Measurements from ENCODE around the gene PDXK.

The PDXK gene

GRCh38 chr21:43693981-43694380, 24.9 kb upstream of the PDXK start:
- Histone ChIP-seq H3K9me3 (ENCODE audit: low read length) (no peaks in the 10 kb centered on the region), H3K79me2 (ENCODE audit: insufficient read depth, low read length) (no peaks in the 10 kb centered on the region), H3K9me2 (ENCODE audit: low read depth, low read length) (no peaks in the 10 kb centered on the region), H3K4me1 (ENCODE audit: insufficient read depth, low read length, severe bottlenecking) (no peaks in the 10 kb centered on the region), H3F3A (ENCODE audit: insufficient read depth, low read length) (no peaks in the 10 kb centered on the region), H2AFZ (ENCODE audit: low read length) (no peak overlapping the region), H4K20me1 (ENCODE audit: insufficient read depth, low read length) (no peaks in the 10 kb centered on the region), H3K9ac (ENCODE audit: low read length) (no peak overlapping the region), H3K27ac (ENCODE audit: low read depth, low read length, poor library complexity, severe bottlenecking) (no peak overlapping the region), H3K4me2 (ENCODE audit: low read length) (no peak overlapping the region), H3K27me3 (ENCODE audit: insufficient read depth, low read length) (no peaks in the 10 kb centered on the region), H3K4me3 (ENCODE audit: low read depth, low read length, poor library complexity, severe bottlenecking) (no peak overlapping the region), H3K36me3 (ENCODE audit: insufficient read depth, low read length) (peaks cover 82% of the 10 kb centered on the region)
- TF ChIP-seq EZH2 (IDR thresholded peaks at IDR 0.05; ENCODE audit: borderline replicate concordance, low read length) (no peak), CTCF (IDR thresholded peaks at IDR 0.05; ENCODE audit: low read length) (no peak)

- Histone ChIP-seq H3K36me3 (ENCODE audit: insufficient read depth, low read length) (peaks cover 76% of the 10 kb centered on the region), H3K27ac (ENCODE audit: low read depth, low read length, poor library complexity, severe bottlenecking) (no peak overlapping the region)
- no peak for TF ChIP-seq EZH2 (IDR thresholded peaks at IDR 0.05; ENCODE audit: borderline replicate concordance, low read length)
- TF ChIP-seq CTCF (IDR thresholded peaks at IDR 0.05; ENCODE audit: low read length) = no peak
Observed at GRCh38 chr21:43694437-43695079, 24.4 kb upstream of the PDXK start.

GRCh38 chr21:43696214-43696613, 22.7 kb upstream of the PDXK start:
- Histone ChIP-seq H3K9me3 (ENCODE audit: low read length) (no peaks in the 10 kb centered on the region), H3K27me3 (ENCODE audit: insufficient read depth, low read length) (peaks cover 5% of the 10 kb centered on the region; the same call in 1 of the 2 replicates), H3K9me2 (ENCODE audit: low read depth, low read length) (no peaks in the 10 kb centered on the region), H2AFZ (ENCODE audit: low read length) (no peak overlapping the region), H3K4me3 (ENCODE audit: low read depth, low read length, poor library complexity, severe bottlenecking) (no peak overlapping the region), H3K9ac (ENCODE audit: low read length) (no peak overlapping the region), H3K4me2 (ENCODE audit: low read length) (no peak overlapping the region), H4K20me1 (ENCODE audit: insufficient read depth, low read length) (no peaks in the 10 kb centered on the region), H3K27ac (ENCODE audit: low read depth, low read length, poor library complexity, severe bottlenecking) (no peak overlapping the region), H3K79me2 (ENCODE audit: insufficient read depth, low read length) (no peaks in the 10 kb centered on the region), H3K36me3 (ENCODE audit: insufficient read depth, low read length) (peaks cover 66% of the 10 kb centered on the region), H3F3A (ENCODE audit: insufficient read depth, low read length) (no peaks in the 10 kb centered on the region), H3K4me1 (ENCODE audit: insufficient read depth, low read length, severe bottlenecking) (no peaks in the 10 kb centered on the region)
- TF ChIP-seq EZH2 (IDR thresholded peaks at IDR 0.05; ENCODE audit: borderline replicate concordance, low read length) = no peak
- TF ChIP-seq CTCF (IDR thresholded peaks at IDR 0.05; ENCODE audit: low read length) = no peak

More at GRCh38 chr21:43694437-43695079, 24.4 kb upstream of the PDXK start:
- H3K9me3 ChIP-seq (ENCODE audit: low read length) = no peaks in the 10 kb centered on the region
- no peak overlapping the region for H3K4me2 ChIP-seq (ENCODE audit: low read length)
- no peak overlapping the region for H2AFZ ChIP-seq (ENCODE audit: low read length)
- 0 out of 2 replicates have a peak, but pooled peaks cover 2% of the 10 kb centered on the region for H3K27me3 ChIP-seq (ENCODE audit: insufficient read depth, low read length)
- H3K4me3 ChIP-seq (ENCODE audit: low read depth, low read length, poor library complexity, severe bottlenecking) = no peak overlapping the region
- no peaks in the 10 kb centered on the region for H3F3A ChIP-seq (ENCODE audit: insufficient read depth, low read length)
- no peaks in the 10 kb centered on the region for H4K20me1 ChIP-seq (ENCODE audit: insufficient read depth, low read length)
- no peaks in the 10 kb centered on the region for H3K9me2 ChIP-seq (ENCODE audit: low read depth, low read length)
- no peaks in the 10 kb centered on the region for H3K79me2 ChIP-seq (ENCODE audit: insufficient read depth, low read length)
- H3K4me1 ChIP-seq (ENCODE audit: insufficient read depth, low read length, severe bottlenecking) = no peaks in the 10 kb centered on the region
- H3K9ac ChIP-seq (ENCODE audit: low read length) = no peak overlapping the region
